GM12878 (cell line): ENCODE results near the gene FERMT3.

Experiments used
- CHD1 ChIP-seq: IDR thresholded peaks from 2 replicates; pipeline ENCODE4 v1.6.1; 2012; ENCODE audit warnings: low read depth, low read length, improper control_type of control experiment
- REST ChIP-seq: IDR thresholded peaks from 2 replicates; pipeline ENCODE4 v1.6.1; 2012; ENCODE audit warnings: mild to moderate bottlenecking, low read depth, low read length
- RFX5 ChIP-seq: IDR thresholded peaks from 2 replicates; pipeline ENCODE4 v1.6.1; 2011; ENCODE audit warnings: low read depth, low read length, improper control_type of control experiment
- SIN3A ChIP-seq: IDR thresholded peaks from 2 replicates; pipeline ENCODE4 v1.6.1; 2012; ENCODE audit warnings: low read depth, low read length, improper control_type of control experiment
- TAF1 ChIP-seq: IDR thresholded peaks from 2 replicates; pipeline ENCODE4 v1.6.1; 2011; ENCODE audit warnings: mild to moderate bottlenecking, low read depth, low read length, borderline replicate concordance
- TARDBP ChIP-seq: IDR thresholded peaks from 2 replicates; pipeline ENCODE4 v1.6.1; 2016; ENCODE audit warnings: borderline replicate concordance

GRCh38 chr11:64204080-64204440, 2.5 kb upstream of the FERMT3 start:
- no peak for TF ChIP-seq SIN3A
- no peak for TF ChIP-seq CHD1
- no peak for TF ChIP-seq TARDBP
- no peak for TF ChIP-seq RFX5
- TF ChIP-seq REST = no peak
- no peak for TF ChIP-seq TAF1
